Measurements from ENCODE around the gene NFYB. TPM values are rescaled to one million over a fixed set of nuclear protein-coding genes. Genes with fewer than 3 reads are reported as not detected.

The NFYB gene
- total RNA-seq, 1 donor from 2014 or later = 27.1 TPM

GRCh38 chr12:104172570-104172947, 34.5 kb upstream of the NFYB start:
- TF ChIP-seq CTCF (IDR thresholded peaks at IDR 0.05; ENCODE audit: insufficient read depth, low read length, severe bottlenecking) = no peak
- Histone ChIP-seq H3K27me3 (ENCODE audit: control insufficient read depth, insufficient read depth, low read length) (no peaks in the 10 kb centered on the region), H3K4me3 (ENCODE audit: low read depth, low read length) (no peak overlapping the region), H3K36me3 (ENCODE audit: control insufficient read depth, insufficient read depth, low read length) (no peaks in the 10 kb centered on the region)
- no peak for DNase-seq (ENCODE audit: low read depth)
- no peak for FAIRE-seq

- TF ChIP-seq CTCF (IDR thresholded peaks at IDR 0.05; ENCODE audit: insufficient read depth, low read length, severe bottlenecking) = no peak
- Histone ChIP-seq H3K4me3 (ENCODE audit: low read depth, low read length) (no peak overlapping the region), H3K36me3 (ENCODE audit: control insufficient read depth, insufficient read depth, low read length) (no peaks in the 10 kb centered on the region), H3K27me3 (ENCODE audit: control insufficient read depth, insufficient read depth, low read length) (no peaks in the 10 kb centered on the region)
- FAIRE-seq (no peak), DNase-seq (ENCODE audit: low read depth) (no peak)
Measured at GRCh38 chr12:104171785-104172569, 34.0 kb upstream of the NFYB start.

- DNase-seq (ENCODE audit: low read depth) = no peak
- Histone ChIP-seq H3K27me3 (ENCODE audit: control insufficient read depth, insufficient read depth, low read length) (peaks cover 1% of the 10 kb centered on the region), H3K36me3 (ENCODE audit: control insufficient read depth, insufficient read depth, low read length) (no peaks in the 10 kb centered on the region), H3K4me3 (ENCODE audit: low read depth, low read length) (no peak overlapping the region)
- no peak for FAIRE-seq
- TF ChIP-seq CTCF (IDR thresholded peaks at IDR 0.05; ENCODE audit: insufficient read depth, low read length, severe bottlenecking) = no peak
Measured at GRCh38 chr12:104168596-104168995, 30.6 kb upstream of the NFYB start.

- no peak for TF ChIP-seq CTCF (IDR thresholded peaks at IDR 0.05; ENCODE audit: insufficient read depth, low read length, severe bottlenecking)
- H3K27me3 ChIP-seq (ENCODE audit: control insufficient read depth, insufficient read depth, low read length) = peaks cover 1% of the 10 kb centered on the region
- no peak for DNase-seq (ENCODE audit: low read depth)
- FAIRE-seq = no peak
- no peak overlapping the region for H3K4me3 ChIP-seq (ENCODE audit: low read depth, low read length)
- no peaks in the 10 kb centered on the region for H3K36me3 ChIP-seq (ENCODE audit: control insufficient read depth, insufficient read depth, low read length)
Measured at GRCh38 chr12:104167519-104168458, 29.8 kb upstream of the NFYB start.

GRCh38 chr12:104166465-104166864, 28.5 kb upstream of the NFYB start:
- DNase-seq (ENCODE audit: low read depth) = no peak
- Histone ChIP-seq H3K36me3 (ENCODE audit: control insufficient read depth, insufficient read depth, low read length) (no peaks in the 10 kb centered on the region), H3K27me3 (ENCODE audit: control insufficient read depth, insufficient read depth, low read length) (peaks cover 1% of the 10 kb centered on the region), H3K4me3 (ENCODE audit: low read depth, low read length) (no peak overlapping the region)
- no peak for FAIRE-seq
- no peak for TF ChIP-seq CTCF (IDR thresholded peaks at IDR 0.05; ENCODE audit: insufficient read depth, low read length, severe bottlenecking)

Measured in bronchial epithelial cell (primary cell).